Endothelial cell of umbilical vein (primary cell): ENCODE measurements around the gene UROD. TPM values are rescaled to one million over a fixed set of nuclear protein-coding genes. Genes with fewer than 3 reads are reported as not detected.

ENCODE experiments used
- BruUV-seq: library from RNA; stranded (reverse); fragments of 400-500 nt; replicated peaks from 2 replicates; lab custom pipeline; 2021; lab: Mats Ljungman, UMichigan
- CTCF ChIA-PET: fragments of 300-600, 350-600 bp; sonication (Branson Sonifier 250); formaldehyde crosslinking; loops from one replicate; lab custom pipeline; 2021; ENCODE audit warnings: antibody characterized with exemption, inconsistent platforms; lab: Charles Lee
- POLR2A ChIA-PET: fragments of 300-600, 350-600 bp; sonication (Branson Sonifier 250); formaldehyde crosslinking; loops from one replicate; lab custom pipeline; 2021; ENCODE audit warnings: antibody characterized with exemption, inconsistent platforms; lab: Charles Lee
- DNase-seq: peaks from one replicate; pipeline ENCODE4 v3.0.0-alpha.2; 2011; ENCODE audit warnings: low read depth, low spot score
- FAIRE-seq: peaks from 2 replicates; lab custom pipeline; 2011; peaks lifted over from hg19 to GRCh38; lab: Jason Lieb, UNC
- H2AFZ ChIP-seq: 2 replicates; pipeline ENCODE4 v1.6.0; 2012; ENCODE audit warnings: low read depth, low read length, control low read depth, inconsistent platforms
- H3K27ac ChIP-seq: 2 replicates; pipeline ENCODE4 v1.5.1; 2011; ENCODE audit warnings: low read depth, mild to moderate bottlenecking, control low read depth, low read length, moderate library complexity; ENCODE audit not compliant: insufficient read depth
- H3K27me3 ChIP-seq, 2 experiments: 2 replicates each; pipeline versions ENCODE4 v1.6.0 to v1.6.1; 2011; ENCODE audit warnings: low read length in 2 of 2, mixed read lengths in 1 of 2; ENCODE audit not compliant: control insufficient read depth in 2 of 2, insufficient read depth in 2 of 2
- H3K36me3 ChIP-seq, 2 experiments: 2 replicates in 1 of 2; 3 replicates in 1 of 2; pipeline ENCODE4 v1.5.1; 2011; ENCODE audit warnings: low read length in 2 of 2, mild to moderate bottlenecking in 1 of 2, moderate library complexity in 1 of 2; ENCODE audit not compliant: control insufficient read depth in 2 of 2, insufficient read depth in 2 of 2; ENCODE audit errors: extremely low read depth in 1 of 2
- H3K4me1 ChIP-seq: 3 replicates; pipeline ENCODE4 v1.5.1; 2011; ENCODE audit warnings: mild to moderate bottlenecking, low read length; ENCODE audit not compliant: control insufficient read depth, insufficient read depth; ENCODE audit errors: extremely low read depth
- H3K4me2 ChIP-seq: 2 replicates; pipeline ENCODE4 v1.6.1; 2011; ENCODE audit warnings: low read length, control low read depth, mixed read lengths; ENCODE audit not compliant: insufficient read depth
- H3K4me3 ChIP-seq, 3 experiments: fragments of 200-600 bp in 1 of 3; sonication (generic), shearing (Covaris generic) in 1 of 3; replicated peaks in 1 of 3; 2 replicates each; pipeline ENCODE4 v1.5.1; 2011 to 2016; ENCODE audit warnings: control low read depth in 3 of 3, low read length in 3 of 3, mild to moderate bottlenecking in 2 of 3, inconsistent platforms in 1 of 3, low read depth in 1 of 3, moderate library complexity in 1 of 3; ENCODE audit not compliant: insufficient read depth in 1 of 3
- H3K79me2 ChIP-seq: 2 replicates; pipeline ENCODE4 v1.6.0; 2012; ENCODE audit warnings: low read length, inconsistent platforms; ENCODE audit not compliant: control insufficient read depth, insufficient read depth
- H3K9ac ChIP-seq: replicated peaks from 2 replicates; pipeline ENCODE3; 2011; ENCODE audit warnings: low read length, control low read depth; ENCODE audit not compliant: insufficient read depth; ENCODE audit errors: extremely low read depth
- H3K9me1 ChIP-seq: replicated peaks from 3 replicates; pipeline ENCODE4 v1.6.0; 2011; ENCODE audit warnings: mild to moderate bottlenecking, low read length; ENCODE audit not compliant: control insufficient read depth, insufficient read depth; ENCODE audit errors: extremely low read depth
- H3K9me3 ChIP-seq: replicated peaks from 2 replicates; pipeline ENCODE4 v1.5.1; 2012; ENCODE audit warnings: low read length, inconsistent platforms; ENCODE audit not compliant: control insufficient read depth, insufficient read depth
- H4K20me1 ChIP-seq: replicated peaks from 2 replicates; pipeline ENCODE3; 2011; ENCODE audit warnings: mild to moderate bottlenecking, low read length; ENCODE audit not compliant: control insufficient read depth, insufficient read depth; ENCODE audit errors: extremely low read depth
- CTCF ChIP-seq, 2 donors: IDR thresholded peaks; 1 replicate in 1 of 2; 2 replicates in 1 of 2; pipeline ENCODE4 v1.5.1; 2011; ENCODE audit warnings: low read length in 2 of 2, mild to moderate bottlenecking in 2 of 2, moderate library complexity in 2 of 2, control low read depth in 1 of 2, inconsistent platforms in 1 of 2, low read depth in 1 of 2; ENCODE audit not compliant: insufficient read depth in 1 of 2; ENCODE audit errors: extremely low read depth in 1 of 2
- EZH2 ChIP-seq: IDR thresholded peaks from 2 replicates; pipeline ENCODE4 v1.6.1; 2012; ENCODE audit warnings: borderline replicate concordance, low read depth, mild to moderate bottlenecking, moderate library complexity, low read length, inconsistent platforms; ENCODE audit not compliant: severe bottlenecking
- FOS ChIP-seq: IDR thresholded peaks from 2 replicates; pipeline ENCODE4 v1.6.1; 2011; ENCODE audit warnings: mild to moderate bottlenecking, low read length, moderate library complexity, borderline replicate concordance; ENCODE audit not compliant: insufficient read depth
- MAX ChIP-seq: IDR thresholded peaks from 2 replicates; pipeline ENCODE4 v1.6.1; 2011; ENCODE audit not compliant: insufficient read depth, insufficient read length
- MYC ChIP-seq: IDR thresholded peaks from one replicate; pipeline ENCODE4 v1.6.1; 2011; ENCODE audit warnings: mild to moderate bottlenecking, low read depth, low read length
- POLR2A ChIP-seq: IDR thresholded peaks from 2 replicates; pipeline ENCODE4 v1.6.1; 2012; ENCODE audit warnings: low read depth, mild to moderate bottlenecking, control low read depth, low read length
- POLR2AphosphoS5 ChIP-seq: IDR thresholded peaks from 2 replicates; pipeline ENCODE4 v1.6.1; 2012; ENCODE audit warnings: low read depth, mild to moderate bottlenecking, control low read depth, low read length, moderate library complexity; ENCODE audit not compliant: insufficient read depth
- dilution Hi-C: fragments of 300-500 bp; cut with MboI; formaldehyde crosslinking; loops from one replicate; pipeline ENCODE4 v1.15.0; 2019; ENCODE audit warnings: low sequenced_read_pairs; ENCODE audit not compliant: extremely low pct_ligation_motif_present
- intact Hi-C: fragments of 100-400 bp; cut with micrococcal nuclease; formaldehyde crosslinking; loops from one replicate; pipeline ENCODE4 v1.10.0; 2022
- polyA plus RNA-seq, 4 experiments: library from polyadenylated mRNA; depleted of rRNA in 3 of 4; stranded (reverse) in 3 of 4; unstranded in 1 of 4; fragments of >200 nt; gene quantifications; 2 replicates each; pipeline versions ENCODE4 v1.2.1 to v1.2.3, GENCODE V29; 2011 to 2012; ENCODE audit warnings: missing spikeins in 1 of 4
- total RNA-seq: library from RNA; stranded (reverse); gene quantifications from 2 replicates; pipeline ENCODE4 v1.2.3, GENCODE V29; 2021

Gene UROD
- total and polyA plus RNA-seq, 2 donors (not counting 3 experiments of a cell fraction or from before 2014, with no cell fraction given): 192 to 636 TPM

- Histone ChIP-seq H3K79me2 (no peaks in the 10 kb centered on the region), H3K36me3 (no peaks in the 10 kb centered on the region), H3K27me3 (no peaks in the 10 kb centered on the region), H3K9me3 (no peaks in the 10 kb centered on the region), H3K27ac (no peak overlapping the region), H3K4me1 (no peaks in the 10 kb centered on the region), H3K9ac (no peak overlapping the region), H3K9me1 (no peaks in the 10 kb centered on the region), H3K4me2 (no peak overlapping the region), H3K4me3 (no peak overlapping the region), H2AFZ (no peak overlapping the region), H4K20me1 (no peaks in the 10 kb centered on the region)
- dilution Hi-C loops: no loop called here
- ChIA-PET CTCF (interaction anchor here (1.2 to 1.3 kb wide), 2 partner anchors 23 to 260 kb away, joined by 3 read pairs; no protein-coding TSS in a partner anchor), POLR2A (no interaction called here)
- BruUV-seq: no TSS peak
- DNase-seq (no peak), FAIRE-seq (no peak)
- TF ChIP-seq FOS: no peak
- TF ChIP-seq MAX: no peak
- TF ChIP-seq MYC: no peak
- TF ChIP-seq EZH2: no peak
- no peak for TF ChIP-seq POLR2AphosphoS5
- TF ChIP-seq POLR2A: no peak
- no peak for TF ChIP-seq CTCF (IDR thresholded peaks at IDR 0.05; ENCODE audit: extremely low read depth in 1 of 2, insufficient read depth in 1 of 2, low read depth in 1 of 2, low read length in 2 of 2)
- intact Hi-C loops: no loop called here
These were observed 28.2 kb downstream of the UROD start for GRCh38 chr1:45040297-45040696.
